GM12878 (cell line): ENCODE results near the gene MANF. TPM values are rescaled to one million over a fixed set of nuclear protein-coding genes. Genes with fewer than 3 reads are reported as not detected.

ENCODE experiments used
- ATAC-seq: fragments of 200-7000 bp; cut with Tn5 transposase; 3 replicates; pipeline ENCODE4 v1.9.1; 2020; ENCODE audit warnings: mild to moderate bottlenecking, moderate library complexity
- BruUV-seq: library from RNA; stranded (reverse); fragments of 400-500 nt; replicated peaks from 2 replicates; lab custom pipeline; 2021; lab: Mats Ljungman, UMichigan
- CTCF ChIA-PET: fragments of 300-600 bp; sonication (Branson Sonifier 250); formaldehyde crosslinking; extraction: SDS; loops from one replicate; lab custom pipeline; 2021; ENCODE audit warnings: inconsistent platforms; lab: Yijun Ruan, JAX
- POLR2A ChIA-PET: fragments of 350-600 bp; formaldehyde crosslinking; extraction: SDS; loops from one replicate; lab custom pipeline; 2021; ENCODE audit warnings: inconsistent platforms; lab: Charles Lee
- RAD21 ChIA-PET: fragments of 300-600 bp; sonication (Branson Sonifier 250); formaldehyde crosslinking; loops from one replicate; lab custom pipeline; 2023; ENCODE audit warnings: antibody characterized with exemption; ENCODE audit not compliant: unreplicated experiment; lab: Charles Lee
- SMC1A ChIA-PET: fragments of 300-600 bp; sonication (Branson Sonifier 250); formaldehyde crosslinking; loops from one replicate; lab custom pipeline; 2023; ENCODE audit not compliant: unreplicated experiment, uncharacterized antibody; lab: Charles Lee
- DNase-seq: peaks from one replicate; pipeline ENCODE4 v3.0.0-alpha.2; 2011; ENCODE audit warnings: low read depth, low spot score
- FAIRE-seq: peaks from 3 replicates; lab custom pipeline; 2011; peaks lifted over from hg19 to GRCh38; lab: Jason Lieb, UNC
- H2AFZ ChIP-seq: 2 replicates; pipeline ENCODE4 v1.6.0; 2011; ENCODE audit warnings: low read depth, low read length, control low read depth; ENCODE audit not compliant: control insufficient read depth
- H3K27ac ChIP-seq: 2 replicates; pipeline ENCODE4 v1.5.1; 2011; ENCODE audit warnings: control low read depth; ENCODE audit not compliant: control insufficient read depth, insufficient read depth
- H3K27me3 ChIP-seq, 2 experiments: replicated peaks in 1 of 2; 2 replicates each; pipeline versions ENCODE4 v1.6.0 to v1.6.1; 2011; ENCODE audit warnings: low read length in 1 of 2; ENCODE audit not compliant: control insufficient read depth in 2 of 2, insufficient read depth in 2 of 2
- H3K36me3 ChIP-seq, 2 experiments: 2 replicates each; pipeline ENCODE4 v1.5.1; 2011; ENCODE audit warnings: low read length in 1 of 2; ENCODE audit not compliant: control insufficient read depth in 2 of 2, insufficient read depth in 2 of 2
- H3K4me1 ChIP-seq: 2 replicates; pipeline ENCODE4 v1.6.1; 2011; ENCODE audit warnings: mild to moderate bottlenecking, low read length, moderate library complexity, mixed read lengths; ENCODE audit not compliant: control insufficient read depth, insufficient read depth
- H3K4me2 ChIP-seq: 2 replicates; pipeline ENCODE4 v1.6.0; 2011; ENCODE audit warnings: control low read depth; ENCODE audit not compliant: control insufficient read depth, insufficient read depth
- H3K4me3 ChIP-seq: fragments of 200-600 bp; sonication (generic); 2 replicates; pipeline ENCODE4 v1.5.1; 2016
- H3K79me2 ChIP-seq: 2 replicates; pipeline ENCODE4 v1.6.0; 2011; ENCODE audit warnings: low read length; ENCODE audit not compliant: control insufficient read depth, insufficient read depth
- H3K9ac ChIP-seq: 2 replicates; pipeline ENCODE4 v1.8.0; 2011; ENCODE audit warnings: low read length, control low read depth, mixed read lengths; ENCODE audit not compliant: control insufficient read depth, insufficient read depth
- H3K9me3 ChIP-seq: replicated peaks from 3 replicates; pipeline ENCODE4 v1.5.1; 2011; ENCODE audit warnings: mild to moderate bottlenecking, low read length; ENCODE audit not compliant: control insufficient read depth, insufficient read depth
- H4K20me1 ChIP-seq: 2 replicates; pipeline ENCODE4 v1.6.0; 2011; ENCODE audit not compliant: control insufficient read depth, insufficient read depth
- BCL3 ChIP-seq: IDR thresholded peaks from 2 replicates; pipeline ENCODE4 v1.6.1; 2011; ENCODE audit warnings: borderline replicate concordance, low read depth, mild to moderate bottlenecking, moderate library complexity, low read length; ENCODE audit not compliant: insufficient read depth, poor library complexity, severe bottlenecking
- CHD2 ChIP-seq: IDR thresholded peaks from 2 replicates; pipeline ENCODE4 v1.6.1; 2011; ENCODE audit warnings: low read depth, low read length, improper control_type of control experiment, borderline replicate concordance
- CREB1 ChIP-seq: IDR thresholded peaks from 2 replicates; pipeline ENCODE4 v1.6.1; 2012; ENCODE audit warnings: low read depth, mild to moderate bottlenecking, inconsistent platforms
- CREM ChIP-seq: IDR thresholded peaks from 2 replicates; pipeline ENCODE4 v1.6.1; 2014; ENCODE audit warnings: antibody characterized with exemption, low read depth
- FOXK2 ChIP-seq: fragments of 450-650 bp; IDR thresholded peaks from 2 replicates; pipeline ENCODE4 v1.6.1; 2017; ENCODE audit warnings: mild to moderate bottlenecking, moderate library complexity
- HCFC1 ChIP-seq: fragments of 150-350 bp; IDR thresholded peaks from 2 replicates; pipeline ENCODE4 v1.6.1; 2014; ENCODE audit warnings: low read length
- JUND ChIP-seq: IDR thresholded peaks from 2 replicates; pipeline ENCODE4 v1.6.1; 2012; ENCODE audit warnings: low read depth, mild to moderate bottlenecking, low read length, improper control_type of control experiment, moderate library complexity
- KDM1A ChIP-seq: fragments of 200-600 bp; sonication (generic); IDR thresholded peaks from 2 replicates; pipeline ENCODE4 v1.6.1; 2016; ENCODE audit warnings: borderline replicate concordance
- MEF2B ChIP-seq: fragments of 450-650 bp; IDR thresholded peaks from 2 replicates; pipeline ENCODE4 v1.6.1; 2018; ENCODE audit warnings: mild to moderate bottlenecking, moderate library complexity; ENCODE audit not compliant: partially characterized antibody, poor library complexity, severe bottlenecking
- MXI1 ChIP-seq: fragments of 150-350 bp; IDR thresholded peaks from 2 replicates; pipeline ENCODE4 v1.6.1; 2011; ENCODE audit warnings: low read depth, mild to moderate bottlenecking, inconsistent platforms, low read length, improper control_type of control experiment
- POLR2A ChIP-seq: IDR thresholded peaks from 2 replicates; pipeline ENCODE4 v1.6.1; 2011; ENCODE audit warnings: low read depth, mild to moderate bottlenecking, low read length
- RFX5 ChIP-seq: IDR thresholded peaks from 2 replicates; pipeline ENCODE4 v1.6.1; 2011; ENCODE audit warnings: low read depth, low read length, improper control_type of control experiment
- STAT1 ChIP-seq: fragments of 450-650 bp; conservative IDR thresholded peaks from 2 replicates; pipeline ENCODE4 v1.6.1; 2014; ENCODE audit warnings: antibody characterized with exemption, mild to moderate bottlenecking
- TBL1XR1 ChIP-seq: IDR thresholded peaks from 2 replicates; pipeline ENCODE4 v1.6.1; 2012; ENCODE audit warnings: low read depth, low read length, improper control_type of control experiment
- WRNIP1 ChIP-seq: IDR thresholded peaks from 2 replicates; pipeline ENCODE4 v1.6.1; 2011; ENCODE audit warnings: low read depth, low read length, improper control_type of control experiment, borderline replicate concordance
- ZNF274 ChIP-seq: IDR thresholded peaks from one replicate; pipeline ENCODE4 v1.8.0; 2011; ENCODE audit not compliant: insufficient read length, insufficient read depth
- WGBS: methylation state at CpG from one replicate; pipeline ENCODE4 v1.1.6; 2016; ENCODE audit warnings: low lambda C conversion rate; ENCODE audit not compliant: insufficient replicate concordance, insufficient coverage; ENCODE audit errors: missing lambda C conversion rate; 5-methylcytosine and 5-hydroxymethylcytosine counted together
- in situ Hi-C: fragments of 300-500 bp; cut with MboI; formaldehyde crosslinking; loops from 9 replicates; pipeline ENCODE4 v1.14.3; 2018; ENCODE audit warnings: mixed read lengths
- intact Hi-C: fragments of 100-400 bp; cut with micrococcal nuclease; formaldehyde crosslinking; loops from one replicate; pipeline ENCODE4 v1.14.2; 2022; ENCODE audit not compliant: unreplicated experiment
- polyA plus RNA-seq, 11 experiments: library from polyadenylated mRNA; depleted of rRNA in 4 of 11; unstranded in 6 of 11; stranded (reverse) in 5 of 11; fragments of >200 nt; fragmentation: Nextera tagmentation in 4 of 11; fragmentation: Illumina TruSeq in 1 of 11; extraction: Ambion mirVana in 4 of 11; extraction: Trizol in 1 of 11; gene quantifications; 1 replicate in 1 of 11; 2 replicates in 10 of 11; pipeline versions ENCODE4 v1.2.1 to v1.2.3, GENCODE V29; 2011 to 2016; ENCODE audit warnings: inconsistent platforms in 2 of 11, missing spikeins in 2 of 11, low read depth in 1 of 11
- total RNA-seq, 4 experiments: library from RNA; depleted of rRNA in 3 of 4; stranded (reverse); fragments of >200 nt in 3 of 4; fragmentation: Illumina TruSeq in 1 of 4; extraction: Trizol in 1 of 4; gene quantifications; 2 replicates each; pipeline versions ENCODE4 v1.2.1 to v1.2.3, GENCODE V29; 2013 to 2021

MANF gene
- total and polyA plus RNA-seq, 10 of the 15 experiments (the other 5 are each of a cell fraction or from before 2014, with no cell fraction given): 22.0 to 120 (median 82.9) TPM

- FAIRE-seq: no peak
- POLR2A ChIA-PET: no interaction called here
Measured at GRCh38 chr3:51354172-51354571, 30.9 kb upstream of the MANF start.

More at GRCh38 chr3:51354172-51354571, 30.9 kb upstream of the MANF start:
- no peak for DNase-seq
- no peak for TF ChIP-seq KDM1A
- no peak for TF ChIP-seq MXI1
- no peak for TF ChIP-seq STAT1
- TF ChIP-seq ZNF274: no peak
- TF ChIP-seq WRNIP1: no peak
- TF ChIP-seq CREM: no peak
- TF ChIP-seq BCL3: no peak
- TF ChIP-seq MEF2B: no peak
- no peak for TF ChIP-seq FOXK2
- no peak for TF ChIP-seq HCFC1
- no peak for TF ChIP-seq CREB1
- TF ChIP-seq RFX5: no peak
- no peak for TF ChIP-seq POLR2A
- TF ChIP-seq TBL1XR1: no peak
- TF ChIP-seq JUND: no peak
- TF ChIP-seq CHD2: no peak
- TF ChIP-seq, all 136 proteins: peak for 0
- RAD21 ChIA-PET: no interaction called here
- Histone ChIP-seq H3K4me3 (no peak overlapping the region), H4K20me1 (no peaks in the 10 kb centered on the region), H2AFZ (no peak overlapping the region), H3K4me2 (no peak overlapping the region), H3K36me3 (no peaks in the 10 kb centered on the region), H3K27me3 (no peaks in the 10 kb centered on the region; a peak in 1 of 4 replicates), H3K27ac (no peak overlapping the region), H3K9me3 (no peaks in the 10 kb centered on the region), H3K9ac (no peak overlapping the region), H3K79me2 (no peaks in the 10 kb centered on the region), H3K4me1 (no peaks in the 10 kb centered on the region)
- no peak for ATAC-seq
- CTCF ChIA-PET: interaction anchor here (1.2 kb wide), 1 partner anchor 738 kb away, joined by 4 read pairs; the partner anchor contains the start of gene MAPKAPK3
- intact Hi-C loops: no loop called here
- in situ Hi-C loops: no loop called here
- WGBS: 61% methylated on average over 2 of the region's 2 CpGs
- BruUV-seq: no TSS peak
- SMC1A ChIA-PET: no interaction called here
